CD4-positive, alpha-beta memory T cell (primary cell): ENCODE data around the gene FGF4. TPM values are rescaled to one million over a fixed set of nuclear protein-coding genes. Genes with fewer than 3 reads are reported as not detected.
"Not testable (repeated sequence)": the region's sequence is repeated elsewhere in the genome, so short reads cannot be mapped to it uniquely, and the experiment has no call there.

ENCODE experiments used
- CTCF ChIA-PET: fragments of 350-600 bp; sonication (Branson Sonifier 250); formaldehyde crosslinking; loops from one replicate; lab custom pipeline; 2021; ENCODE audit warnings: inconsistent platforms; ENCODE audit not compliant: partially characterized antibody; lab: Charles Lee
- POLR2A ChIA-PET: fragments of 350-600 bp; sonication (Branson Sonifier 250); formaldehyde crosslinking; loops from one replicate; lab custom pipeline; 2021; ENCODE audit not compliant: partially characterized antibody; lab: Charles Lee
- DNase-seq, 5 donors: peaks; one replicate each; pipeline versions ENCODE4 v3.0.0 to v3.0.0-alpha.2; 2020 to 2022; ENCODE audit warnings: mixed read lengths in 1 of 5
- H3K27ac ChIP-seq: one replicate; pipeline ENCODE4 v1.7.0; 2013; ENCODE audit warnings: low read depth, low read length
- H3K27me3 ChIP-seq: 2 replicates; pipeline ENCODE4 v1.7.0; 2013; ENCODE audit warnings: mild to moderate bottlenecking, low read length, moderate library complexity; ENCODE audit not compliant: insufficient read depth
- H3K36me3 ChIP-seq: 2 replicates; pipeline ENCODE4 v1.7.0; 2013; ENCODE audit warnings: mild to moderate bottlenecking, low read length, moderate library complexity; ENCODE audit not compliant: insufficient read depth
- H3K4me1 ChIP-seq: 2 replicates; pipeline ENCODE4 v1.7.0; 2013; ENCODE audit warnings: mild to moderate bottlenecking, low read length, moderate library complexity; ENCODE audit not compliant: insufficient read depth
- H3K4me3 ChIP-seq, 2 donors: one replicate each; pipeline ENCODE4 v1.7.0; 2013; ENCODE audit warnings: low read length in 2 of 2, mild to moderate bottlenecking in 1 of 2
- H3K9me3 ChIP-seq, 2 donors: one replicate each; pipeline ENCODE4 v1.7.0; 2013; ENCODE audit warnings: low read length in 2 of 2, control low read depth in 1 of 2; ENCODE audit not compliant: control insufficient read depth in 1 of 2
- H3K27ac Mint-ChIP-seq, 7 donors: one replicate each; pipeline ENCODE4 v1.8.0; 2020 to 2021; ENCODE audit warnings: mixed read lengths in 7 of 7, mild to moderate bottlenecking in 6 of 7, inconsistent platforms in 3 of 7, moderate library complexity in 3 of 7
- H3K27me3 Mint-ChIP-seq, 2 donors: one replicate each; pipeline ENCODE4 v1.8.0; 2020 to 2021; ENCODE audit warnings: mixed read lengths in 2 of 2
- H3K36me3 Mint-ChIP-seq, 2 donors: one replicate each; pipeline ENCODE4 v1.8.0; 2020 to 2021; ENCODE audit warnings: mixed read lengths in 2 of 2, inconsistent platforms in 1 of 2, mild to moderate bottlenecking in 1 of 2
- H3K4me1 Mint-ChIP-seq, 4 donors: one replicate each; pipeline ENCODE4 v1.8.0; 2020 to 2021; ENCODE audit warnings: mixed read lengths in 4 of 4, mild to moderate bottlenecking in 1 of 4
- H3K4me3 Mint-ChIP-seq, 8 donors: one replicate each; pipeline ENCODE4 v1.8.0; 2020 to 2021; ENCODE audit warnings: mixed read lengths in 8 of 8, mild to moderate bottlenecking in 7 of 8, moderate library complexity in 6 of 8, inconsistent platforms in 3 of 8
- H3K9me3 Mint-ChIP-seq, 8 donors: one replicate each; pipeline ENCODE4 v1.8.0; 2020 to 2021; ENCODE audit warnings: mixed read lengths in 8 of 8, mild to moderate bottlenecking in 5 of 8, inconsistent platforms in 3 of 8, moderate library complexity in 1 of 8
- intact Hi-C: fragments of 100-400 bp; cut with micrococcal nuclease; formaldehyde crosslinking; loops from one replicate; pipeline ENCODE4 v1.15.1; 2023
- polyA plus RNA-seq, 2 donors: library from polyadenylated mRNA; unstranded; fragments of 300-500 nt; fragmentation: Illumina TruSeq; gene quantifications; one replicate each; pipeline ENCODE4 v1.2.3, GENCODE V29; 2021
- total RNA-seq, 2 experiments: library from RNA; stranded (reverse); gene quantifications; one replicate each; pipeline ENCODE4 v1.2.3, GENCODE V29; 2021

The FGF4 gene
- total and polyA plus RNA-seq, 4 experiments from 2014 or later: not detected

- Mint-ChIP-seq H3K27ac (no peak overlapping the region), H3K27me3 (peaks cover 10 to 14% of the 10 kb centered on the region in 2 donors)
Measured at GRCh38 chr11:69765498-69765995, 9.6 kb downstream of the FGF4 start.

GRCh38 chr11:69764918-69765317 lies 10.2 kb downstream of the FGF4 start:
- H3K4me1 Mint-ChIP-seq, H3K4me1 ChIP-seq, H3K27ac Mint-ChIP-seq, H3K27ac ChIP-seq, H3K36me3 ChIP-seq, DNase-seq, CTCF ChIA-PET, H3K27me3 ChIP-seq, H3K4me3 ChIP-seq, POLR2A ChIA-PET, H3K9me3 ChIP-seq, H3K36me3 Mint-ChIP-seq, H3K4me3 Mint-ChIP-seq, H3K9me3 Mint-ChIP-seq, intact Hi-C loops: not testable (repeated sequence)
- H3K27me3 Mint-ChIP-seq: peaks cover 10 to 12% of the 10 kb centered on the region in 2 donors

More at GRCh38 chr11:69765498-69765995, 9.6 kb downstream of the FGF4 start:
- peaks cover 5% of the 10 kb centered on the region for H3K27me3 ChIP-seq
- H3K9me3 ChIP-seq: no peaks in the 10 kb centered on the region
- Mint-ChIP-seq H3K36me3 (no peaks in the 10 kb centered on the region), H3K4me3 (no peak overlapping the region), H3K4me1 (no peaks in the 10 kb centered on the region), H3K9me3 (peaks cover 0 to 2% (median 0%) of the 10 kb centered on the region in 8 donors)
- H3K27ac ChIP-seq: no peak overlapping the region
- ChIA-PET POLR2A (no interaction called here), CTCF (no interaction called here)
- no peaks in the 10 kb centered on the region for H3K4me1 ChIP-seq
- no peak for DNase-seq
- no peak overlapping the region for H3K4me3 ChIP-seq
- intact Hi-C loops: no loop called here
- H3K36me3 ChIP-seq: no peaks in the 10 kb centered on the region

GRCh38 chr11:69760319-69760718 lies 14.8 kb downstream of the FGF4 start:
- peaks cover 5% of the 10 kb centered on the region for H3K27me3 ChIP-seq
- peaks cover 0 to 26% (median 3%) of the 10 kb centered on the region in 8 donors for H3K9me3 Mint-ChIP-seq
- DNase-seq: no peak
- no peaks in the 10 kb centered on the region for H3K4me1 Mint-ChIP-seq
- no peaks in the 10 kb centered on the region for H3K4me1 ChIP-seq
- no peaks in the 10 kb centered on the region for H3K9me3 ChIP-seq
- no peak overlapping the region for H3K27ac Mint-ChIP-seq
- no peak overlapping the region for H3K4me3 Mint-ChIP-seq
- no peak overlapping the region for H3K27ac ChIP-seq
- ChIA-PET POLR2A (no interaction called here), CTCF (no interaction called here)
- H3K4me3 ChIP-seq: no peak overlapping the region
- no peaks in the 10 kb centered on the region for H3K36me3 ChIP-seq
- H3K36me3 Mint-ChIP-seq: no peaks in the 10 kb centered on the region
- intact Hi-C loops: no loop called here
- peaks cover 13 to 17% of the 10 kb centered on the region in 2 donors for H3K27me3 Mint-ChIP-seq

- no peak for DNase-seq
- H3K9me3 Mint-ChIP-seq: peaks cover 0 to 11% (median 2%) of the 10 kb centered on the region in 8 donors
- H3K36me3 Mint-ChIP-seq: no peaks in the 10 kb centered on the region
- no peak overlapping the region for H3K4me3 Mint-ChIP-seq
- intact Hi-C loops: no loop called here
- H3K27ac ChIP-seq: no peak overlapping the region
- no peaks in the 10 kb centered on the region for H3K4me1 ChIP-seq
- H3K4me3 ChIP-seq: no peak overlapping the region
- H3K9me3 ChIP-seq: no peaks in the 10 kb centered on the region
- H3K27ac Mint-ChIP-seq: no peak overlapping the region
- peaks cover 15 to 16% of the 10 kb centered on the region in 2 donors for H3K27me3 Mint-ChIP-seq
- CTCF ChIA-PET: interaction anchor here (0.7 kb wide), 1 partner anchor 25 kb away, joined by 3 read pairs; no protein-coding TSS in a partner anchor
- H3K27me3 ChIP-seq: no peaks in the 10 kb centered on the region
- H3K4me1 Mint-ChIP-seq: no peaks in the 10 kb centered on the region
- POLR2A ChIA-PET: no interaction called here
- no peaks in the 10 kb centered on the region for H3K36me3 ChIP-seq
Measured at GRCh38 chr11:69752890-69753289, 22.3 kb downstream of the FGF4 start.

- Histone ChIP-seq H3K9me3 (no peaks in the 10 kb centered on the region), H3K27me3 (no peaks in the 10 kb centered on the region), H3K36me3 (no peaks in the 10 kb centered on the region), H3K4me1 (no peaks in the 10 kb centered on the region), H3K27ac (no peak overlapping the region), H3K4me3 (no peak overlapping the region)
- H3K27me3 Mint-ChIP-seq: peaks cover 10% of the 10 kb centered on the region in 2 donors
- H3K9me3 Mint-ChIP-seq: peaks cover 0 to 2% (median 0%) of the 10 kb centered on the region in 8 donors
- H3K27ac Mint-ChIP-seq: no peak overlapping the region
- intact Hi-C loops: no loop called here
- no peak for DNase-seq
- CTCF ChIA-PET: no interaction called here
- no peak overlapping the region for H3K4me3 Mint-ChIP-seq
- POLR2A ChIA-PET: no interaction called here
- no peaks in the 10 kb centered on the region for H3K36me3 Mint-ChIP-seq
- H3K4me1 Mint-ChIP-seq: no peaks in the 10 kb centered on the region
Measured at GRCh38 chr11:69750875-69751597, 24.1 kb downstream of the FGF4 start.

- H3K27ac Mint-ChIP-seq: peak overlapping the region in 1 of 7 donors; percentile 15
- DNase-seq: no peak
- H3K9me3 Mint-ChIP-seq: no peaks in the 10 kb centered on the region
- no peaks in the 10 kb centered on the region for H3K4me1 ChIP-seq
- POLR2A ChIA-PET: no interaction called here
- no peaks in the 10 kb centered on the region for H3K36me3 Mint-ChIP-seq
- no peaks in the 10 kb centered on the region for H3K36me3 ChIP-seq
- H3K4me3 Mint-ChIP-seq: no peak overlapping the region
- H3K27ac ChIP-seq: no peak overlapping the region
- no peaks in the 10 kb centered on the region for H3K4me1 Mint-ChIP-seq
- CTCF ChIA-PET: no interaction called here
- H3K27me3 Mint-ChIP-seq: peaks cover 9 to 13% of the 10 kb centered on the region in 2 donors
- H3K9me3 ChIP-seq: no peaks in the 10 kb centered on the region
- H3K4me3 ChIP-seq: no peak overlapping the region
- intact Hi-C loops: no loop called here
- H3K27me3 ChIP-seq: no peaks in the 10 kb centered on the region
Measured at GRCh38 chr11:69750108-69750850, 24.9 kb downstream of the FGF4 start.

DNA sequence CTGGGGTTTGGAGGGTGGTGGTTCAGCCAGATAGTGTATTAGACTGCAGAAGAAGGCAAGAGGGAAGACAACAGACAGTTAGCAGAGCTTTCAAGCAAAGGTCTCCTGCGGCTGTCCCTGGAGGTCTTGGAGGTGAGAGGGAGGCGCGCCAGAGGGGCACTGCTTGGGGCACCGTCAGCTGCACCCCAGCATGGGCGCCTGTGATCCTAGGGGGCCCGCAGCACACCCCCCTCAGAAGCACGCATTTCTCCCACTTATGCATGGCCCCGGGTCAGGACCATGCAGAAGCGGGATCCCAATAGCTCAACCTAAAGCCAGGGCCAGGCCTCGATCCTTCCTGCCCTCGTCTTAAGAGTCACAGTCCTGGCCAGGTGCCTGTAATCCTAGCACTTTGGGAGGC lies 26.5 kb downstream of the FGF4 start:
- peaks cover 11 to 17% of the 10 kb centered on the region in 2 donors for H3K27me3 Mint-ChIP-seq
- intact Hi-C loops: no loop called here
- Histone ChIP-seq H3K27ac (no peak overlapping the region), H3K36me3 (no peaks in the 10 kb centered on the region), H3K9me3 (no peaks in the 10 kb centered on the region), H3K27me3 (no peaks in the 10 kb centered on the region), H3K4me1 (no peaks in the 10 kb centered on the region), H3K4me3 (no peak overlapping the region)
- no peaks in the 10 kb centered on the region for H3K4me1 Mint-ChIP-seq
- CTCF ChIA-PET: no interaction called here
- no peak for DNase-seq
- no peaks in the 10 kb centered on the region for H3K36me3 Mint-ChIP-seq
- no peak overlapping the region for H3K27ac Mint-ChIP-seq
- no peak overlapping the region for H3K4me3 Mint-ChIP-seq
- POLR2A ChIA-PET: no interaction called here
- H3K9me3 Mint-ChIP-seq: no peaks in the 10 kb centered on the region
